Right lung (tissue), 10 donors: ENCODE measurements around the gene LYSMD4. TPM values are rescaled to one million over a fixed set of nuclear protein-coding genes. Genes with fewer than 3 reads are reported as not detected.
A peak's percentile ranks its signal among the peaks of the same experiment; 100 is the strongest.
"Not testable (repeated sequence)": the region's sequence is repeated elsewhere in the genome, so short reads cannot be mapped to it uniquely, and the experiment has no call there.

Experiments
- DNase-seq, 2 donors: peaks; one replicate each; pipeline ENCODE4 v3.0.0-alpha.2; 2013
- long read RNA-seq, 8 donors: transcript quantifications; one replicate each; lab custom pipeline, GENCODE V29; 2026
- polyA plus RNA-seq, 5 donors: library from polyadenylated mRNA; unstranded; fragments of 120-200 nt; gene quantifications; one replicate each; pipeline versions ENCODE4 v1.2.1 to v1.2.3, GENCODE V29; 2013; ENCODE audit warnings: inconsistent platforms in 1 of 5, low replicate concordance in 1 of 5; ENCODE audit not compliant: insufficient read length in 5 of 5, insufficient read depth in 1 of 5

The LYSMD4 gene
- 10 to 100 TPM in 4 of 5 donors, 1 to 10 TPM in 1; 8.2 to 14.9 (median 11.1) TPM for polyA plus RNA-seq
- long read RNA-seq, donor 1, transcript LYSMD4-203 (1 exons, 2,122 nt), result major isoform, 116 of 117 reads
- long read RNA-seq, donor 1, partial matches to known transcripts, result 0 of 117 reads
- long read RNA-seq, donor 1, other reads (novel, unspliced or antisense), result 0 of 117 reads
- long read RNA-seq, donor 2, transcript LYSMD4-203 (1 exons, 2,122 nt), result major isoform, 64 of 65 reads
- long read RNA-seq, donor 2, partial matches to known transcripts, result 0 of 65 reads
- long read RNA-seq, donor 2, other reads (novel, unspliced or antisense), result 0 of 65 reads
- long read RNA-seq, donor 3, transcript LYSMD4-203 (1 exons, 2,122 nt), result major isoform, 127 of 128 reads
- long read RNA-seq, donor 3, partial matches to known transcripts, result 0 of 128 reads
- long read RNA-seq, donor 3, other reads (novel, unspliced or antisense), result 0 of 128 reads
- long read RNA-seq, donor 4, transcript LYSMD4-203 (1 exons, 2,122 nt), result major isoform, 84 of 85 reads
- long read RNA-seq, donor 4, partial matches to known transcripts, result 0 of 85 reads
- long read RNA-seq, donor 4, other reads (novel, unspliced or antisense), result 0 of 85 reads
- long read RNA-seq, donor 5, transcript LYSMD4-203 (1 exons, 2,122 nt), result major isoform, 90 of 91 reads
- long read RNA-seq, donor 5, partial matches to known transcripts, result 0 of 91 reads
- long read RNA-seq, donor 5, other reads (novel, unspliced or antisense), result 0 of 91 reads
- long read RNA-seq, donor 6, transcript LYSMD4-203 (1 exons, 2,122 nt), result major isoform, 96 of 98 reads
- long read RNA-seq, donor 6, partial matches to known transcripts, result 0 of 98 reads
- long read RNA-seq, donor 6, other reads (novel, unspliced or antisense), result 0 of 98 reads
- long read RNA-seq, donor 7, transcript LYSMD4-203 (1 exons, 2,122 nt), result major isoform, 88 of 88 reads
- long read RNA-seq, donor 7, partial matches to known transcripts, result 0 of 88 reads
- long read RNA-seq, donor 7, other reads (novel, unspliced or antisense), result 0 of 88 reads
- long read RNA-seq, donor 8, transcript LYSMD4-203 (1 exons, 2,122 nt), result major isoform, 47 of 48 reads
- long read RNA-seq, donor 8, partial matches to known transcripts, result 0 of 48 reads
- long read RNA-seq, donor 8, other reads (novel, unspliced or antisense), result 0 of 48 reads

DNA sequence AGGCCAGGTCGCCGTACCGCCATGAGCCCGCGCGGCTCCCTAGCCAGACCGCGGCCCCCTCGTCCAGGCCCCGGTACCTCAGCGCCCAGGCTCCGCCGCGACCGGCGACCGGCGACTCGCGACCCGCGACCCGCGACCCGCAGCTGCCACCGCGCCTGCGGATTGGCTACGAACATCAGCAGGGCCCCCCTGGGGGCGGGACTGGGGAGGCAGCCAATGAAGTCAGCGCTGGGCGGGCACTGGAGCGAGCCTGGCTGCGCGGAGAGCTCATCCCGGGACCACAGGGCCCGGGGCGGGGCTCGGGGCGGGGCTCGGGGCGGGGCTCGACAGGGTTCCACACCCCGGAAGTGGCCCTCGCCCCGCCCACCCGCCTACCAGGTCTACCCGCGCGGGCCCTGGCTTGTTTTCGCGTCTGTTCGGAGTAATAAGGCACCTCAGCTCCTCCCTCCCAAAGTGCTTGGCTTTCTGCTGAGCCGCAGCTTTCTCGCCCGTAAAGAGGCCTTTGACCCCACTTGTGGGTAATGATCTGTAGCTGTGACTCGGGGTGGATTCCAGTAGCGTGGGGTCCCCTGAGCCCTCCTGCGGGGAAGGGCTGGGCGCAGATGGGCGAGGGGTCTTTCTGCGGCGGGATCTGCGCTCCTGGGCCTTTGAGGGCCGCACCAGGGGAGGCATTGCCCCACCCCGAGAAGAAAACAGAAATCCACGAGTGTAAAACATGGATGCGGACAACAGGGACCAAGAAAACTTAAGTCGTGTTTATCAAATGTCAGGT, at the start of gene LYSMD4:
Gene LYSMD4 (minus strand): TSS at position 170 of the 772 bp plus-strand sequence. CDS start 1,438 bp downstream, outside the sequence.
- peak; percentile 91 to 94 for DNase-seq

DNA sequence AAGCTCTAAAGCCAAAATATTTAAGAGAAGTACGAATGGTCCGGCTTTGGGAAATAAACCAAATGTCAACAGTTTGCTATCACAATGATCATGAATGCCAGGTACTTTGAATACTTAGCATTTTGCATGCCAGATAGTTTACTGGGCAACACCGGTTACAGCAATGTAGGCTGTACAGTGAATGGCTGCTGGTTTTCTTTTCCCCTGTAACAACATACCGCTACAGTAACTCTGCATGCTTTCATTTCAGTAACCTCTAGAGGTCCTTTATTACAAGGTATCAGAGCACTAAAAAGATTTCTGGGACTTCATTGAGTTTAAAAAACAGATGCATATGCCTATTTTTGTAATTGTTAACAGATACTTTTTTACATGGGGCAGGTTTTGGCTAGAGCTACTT, 48.8 kb upstream of the LYSMD4 start:
- not testable (repeated sequence) for DNase-seq

DNA sequence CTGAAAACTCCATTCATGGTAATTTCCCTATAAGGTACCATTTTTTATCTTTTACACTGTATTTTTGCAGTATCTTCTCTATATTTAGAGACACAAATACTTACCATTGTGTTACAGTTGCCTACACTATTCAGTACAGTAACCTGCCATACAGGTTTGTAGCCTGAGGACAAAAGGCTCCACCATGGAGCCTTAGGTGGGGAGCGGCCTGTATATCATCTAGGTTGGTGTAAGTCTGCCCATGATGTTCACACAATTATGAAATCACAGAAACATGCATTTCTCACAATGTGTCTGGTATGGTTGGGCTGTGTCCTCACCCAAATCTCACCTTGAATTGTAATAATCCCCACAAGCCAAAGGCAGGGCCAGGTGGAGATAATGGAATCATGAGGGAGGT, 43.9 kb upstream of the LYSMD4 start:
- DNase-seq, result no peak

DNA sequence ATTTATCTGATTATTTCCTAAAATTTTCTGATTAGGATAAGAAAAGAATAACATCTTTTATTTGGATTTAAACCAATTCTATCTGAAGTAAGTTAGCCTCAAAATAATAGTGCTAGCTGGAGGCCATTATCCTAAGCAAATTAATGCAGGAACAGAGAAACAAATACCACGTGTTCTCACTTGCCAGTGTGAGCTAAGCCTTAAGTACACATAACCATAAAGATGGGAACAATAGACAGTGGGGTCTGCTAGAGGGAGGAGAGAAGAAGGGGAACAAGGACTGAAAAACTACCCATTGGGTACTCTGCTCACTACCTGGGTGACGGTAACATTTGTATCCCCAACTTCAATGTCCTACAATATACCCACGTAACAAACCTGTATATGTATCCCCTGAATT, 31.3 kb upstream of the LYSMD4 start:
- no peak for DNase-seq

DNA sequence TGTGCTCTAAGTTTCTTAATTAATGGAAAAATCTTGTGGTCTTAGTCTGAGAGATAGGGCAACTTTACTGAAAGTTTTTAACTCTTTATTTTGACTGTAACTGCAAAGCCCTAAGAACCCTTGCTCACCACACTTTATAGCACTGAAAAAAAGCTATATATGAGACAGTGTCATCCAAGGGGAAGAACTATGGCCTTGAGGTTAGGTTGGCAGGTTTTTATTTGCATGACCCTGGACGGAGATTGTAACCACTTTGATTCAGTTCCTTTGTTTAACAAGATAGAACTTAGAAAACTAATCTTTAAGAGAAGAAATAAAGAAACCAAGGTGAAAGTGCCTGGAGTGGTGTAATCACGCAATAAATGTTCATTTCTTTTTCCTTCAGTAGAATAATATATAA, 30.6 kb upstream of the LYSMD4 start:
- no peak for DNase-seq

DNA sequence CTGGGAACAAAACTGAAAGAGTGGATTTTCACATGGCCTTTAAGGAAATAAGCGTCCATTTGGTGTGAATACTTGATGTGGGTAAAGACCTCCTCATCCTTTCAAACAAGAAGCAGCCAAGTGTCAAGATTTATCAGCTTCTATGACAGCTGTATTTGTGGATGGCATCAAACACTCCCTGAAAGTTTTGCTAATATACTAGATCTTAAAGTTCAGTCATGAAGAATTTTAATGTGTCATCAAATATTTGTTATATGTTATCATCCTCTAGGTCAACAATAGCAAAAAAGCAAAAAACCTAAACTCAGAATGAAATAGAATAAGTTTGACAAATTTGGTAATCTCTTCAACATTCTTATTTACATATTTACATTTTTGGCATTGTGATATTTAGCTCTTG, 29.1 kb upstream of the LYSMD4 start:
- no peak for DNase-seq

DNA sequence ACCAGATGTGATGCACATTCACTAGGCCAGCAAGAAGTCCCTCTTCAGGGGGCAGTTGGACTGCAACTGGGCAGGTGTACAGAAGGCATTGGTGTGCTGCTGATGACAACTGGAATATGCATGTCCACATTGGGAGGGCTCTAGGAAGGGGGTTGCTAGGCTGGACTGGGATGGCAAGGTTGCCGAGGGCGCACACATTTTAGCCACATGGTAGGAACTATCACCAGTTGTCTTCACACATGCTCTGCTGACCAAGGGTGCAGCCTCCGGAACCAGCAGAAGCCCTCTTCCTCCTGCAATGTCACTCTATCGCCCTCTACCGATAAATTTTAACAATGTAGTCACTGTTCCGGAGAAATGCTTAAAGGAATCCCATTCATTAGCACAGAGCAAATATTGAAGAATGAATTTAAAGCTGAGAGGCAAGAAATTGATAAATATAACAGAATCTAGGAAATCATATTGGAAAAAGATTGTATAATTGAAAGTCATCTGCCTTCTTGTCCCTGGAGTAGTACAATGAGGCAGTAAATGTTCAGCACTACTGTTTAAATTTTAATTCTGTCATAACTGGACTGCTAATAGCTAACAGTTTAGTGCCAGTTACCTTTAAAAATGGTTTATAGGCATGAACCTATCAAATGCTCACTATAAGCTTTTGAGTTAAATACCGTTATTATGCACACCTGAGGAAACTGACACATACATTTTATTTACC, 22.6 kb upstream of the LYSMD4 start:
- peak; percentile 37 to 60 for DNase-seq

DNA sequence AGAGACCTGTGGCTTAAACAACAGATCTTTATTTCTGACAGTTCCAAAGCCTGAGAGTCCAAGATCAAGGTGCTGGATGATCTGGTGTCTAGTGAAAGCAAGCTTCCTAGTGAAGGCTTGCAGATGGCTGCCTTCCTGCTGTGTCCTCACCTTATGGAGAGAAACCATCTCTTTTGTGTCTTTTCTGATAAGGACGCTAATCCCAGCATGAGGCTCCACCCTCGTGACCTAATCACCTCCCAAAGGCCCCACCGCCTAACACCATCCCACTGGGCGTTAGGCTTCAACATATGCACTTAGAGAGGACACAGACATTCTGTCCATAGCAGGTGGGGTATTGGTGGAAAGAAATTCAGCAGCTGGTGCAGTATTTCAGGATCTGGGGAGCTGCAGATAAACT, 19.8 kb upstream of the LYSMD4 start:
- no peak for DNase-seq

DNA sequence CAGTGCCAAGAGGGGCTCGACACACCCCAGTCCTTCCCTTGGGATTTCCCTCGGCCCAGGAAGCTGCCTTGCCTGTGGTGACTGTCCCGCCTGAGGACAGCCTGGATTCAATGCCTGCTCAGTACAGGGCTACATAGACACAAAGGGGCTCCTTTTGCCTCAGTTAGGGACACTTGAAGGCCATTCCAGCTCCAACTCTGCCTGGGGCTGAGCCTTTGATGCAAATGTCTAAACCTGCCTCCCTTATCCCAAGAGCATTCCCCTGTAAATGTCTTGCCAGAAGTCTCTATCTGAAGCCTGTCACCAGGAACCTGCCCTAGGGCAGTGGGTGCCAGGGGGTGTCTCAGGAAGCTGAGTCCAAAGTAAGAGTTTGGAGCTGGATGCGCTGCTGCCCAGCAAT, 19.3 kb upstream of the LYSMD4 start:
- no peak for DNase-seq

DNA sequence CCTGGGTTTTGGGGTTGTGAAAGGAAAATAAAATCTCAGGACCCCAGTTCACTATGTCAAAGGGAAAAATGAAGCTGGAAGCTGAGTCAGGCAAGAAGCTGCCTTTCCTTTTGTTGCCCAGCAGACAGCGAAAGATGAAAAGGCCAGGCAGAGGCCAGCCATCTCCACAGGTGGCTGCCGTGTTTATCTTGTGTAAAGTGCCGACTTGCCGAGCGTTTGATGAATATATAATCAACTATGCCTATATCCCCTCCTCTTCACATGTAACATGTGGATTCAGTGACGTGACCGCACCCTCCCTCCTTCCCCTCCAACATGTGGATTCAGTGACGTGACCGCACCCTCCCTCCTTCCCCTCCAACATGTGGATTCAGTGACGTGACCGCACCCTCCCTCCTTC, 17.1 kb upstream of the LYSMD4 start:
- DNase-seq, result not testable (repeated sequence)

DNA sequence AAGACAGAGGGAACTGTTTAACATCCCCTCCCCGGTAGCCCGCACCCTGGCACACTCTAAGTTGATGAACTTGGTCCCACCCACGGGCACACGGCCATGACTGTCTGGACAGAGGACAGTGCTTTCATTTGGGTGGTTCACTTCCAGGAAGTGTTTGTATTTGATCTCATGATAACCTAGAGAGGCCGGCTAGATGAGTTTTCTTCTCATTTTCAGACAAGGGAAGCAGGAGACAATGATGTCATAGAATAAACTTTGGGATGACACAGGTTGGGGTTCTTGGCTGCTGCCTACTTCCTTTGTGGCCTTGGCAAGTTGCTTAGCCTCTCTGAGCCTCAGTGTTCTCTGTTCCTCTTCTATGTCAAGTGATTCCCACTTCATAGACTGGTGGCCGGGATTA, 16.1 kb upstream of the LYSMD4 start:
- DNase-seq, result no peak

DNA sequence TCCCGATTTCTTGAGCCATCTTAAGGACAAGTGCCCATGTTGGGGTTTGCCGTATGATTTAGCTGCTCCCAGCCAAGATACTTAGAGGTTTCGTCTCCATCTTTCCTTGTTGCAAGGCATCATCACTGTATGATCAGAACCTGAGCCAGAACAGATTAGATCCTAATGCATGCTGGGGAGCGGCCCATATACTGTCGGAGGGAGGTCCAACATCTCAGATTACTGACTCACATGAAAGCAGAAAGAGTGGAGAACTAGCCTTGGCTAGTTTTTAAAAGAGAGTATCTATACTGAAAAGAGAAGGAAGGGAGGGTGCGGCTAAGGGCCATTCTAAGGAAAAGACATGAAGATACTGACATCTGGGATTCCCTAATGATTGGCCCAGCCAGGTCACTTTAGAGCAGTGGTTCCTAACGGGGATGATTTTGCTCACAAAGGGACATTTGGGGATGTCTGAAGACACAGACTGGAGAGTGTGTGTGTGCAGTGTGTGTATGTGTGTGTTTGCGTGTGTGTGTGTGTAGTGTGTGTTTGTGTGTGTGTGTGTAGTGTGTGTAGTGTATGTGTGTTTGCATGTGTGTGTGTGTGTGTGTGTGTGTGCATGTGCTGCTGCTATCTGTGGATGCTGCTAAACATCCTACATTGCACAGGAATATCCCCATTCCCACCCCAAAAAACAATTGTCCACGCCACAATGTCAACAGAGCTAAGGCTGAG, 12.3 kb upstream of the LYSMD4 start:
- no peak for DNase-seq

DNA sequence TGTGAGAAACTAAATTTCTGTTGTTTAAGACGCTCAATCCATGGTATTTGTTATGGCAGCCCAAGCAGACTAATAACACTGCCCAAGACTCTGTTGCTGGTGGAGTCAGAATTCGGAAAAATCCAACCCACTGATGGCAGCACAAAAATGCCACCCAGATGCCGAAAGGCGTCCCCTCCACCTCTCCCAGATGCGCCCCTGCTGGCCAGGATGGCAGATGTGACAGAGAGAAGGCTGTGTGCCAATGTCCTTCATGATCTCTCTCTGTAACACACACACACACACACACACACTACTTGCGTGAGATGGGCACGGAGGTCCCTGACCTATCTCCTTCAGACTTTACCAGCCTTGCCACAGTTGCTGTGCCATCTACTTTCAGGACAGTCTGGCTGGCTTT, 10.9 kb upstream of the LYSMD4 start:
- DNase-seq, result no peak

DNA sequence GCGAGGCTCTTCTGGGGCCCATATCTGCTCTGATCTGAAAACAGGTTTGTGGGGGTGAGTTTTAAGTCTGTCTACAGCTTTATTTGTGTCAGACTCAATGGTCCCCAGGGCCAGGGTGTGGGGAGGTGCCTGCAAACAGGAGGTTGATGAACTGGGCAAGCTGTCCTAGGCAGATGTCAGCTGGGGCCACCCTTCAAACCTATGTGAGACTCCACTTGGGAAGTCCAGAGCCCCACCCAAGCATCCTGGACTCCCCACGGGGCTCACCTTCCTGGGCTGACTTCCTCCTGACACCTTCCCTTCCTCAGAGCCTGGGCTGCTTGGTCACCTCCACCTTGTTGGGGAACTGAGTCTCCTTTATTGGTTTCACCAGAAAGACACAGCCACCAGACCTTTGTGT, 8.6 kb upstream of the LYSMD4 start:
- no peak for DNase-seq

DNA sequence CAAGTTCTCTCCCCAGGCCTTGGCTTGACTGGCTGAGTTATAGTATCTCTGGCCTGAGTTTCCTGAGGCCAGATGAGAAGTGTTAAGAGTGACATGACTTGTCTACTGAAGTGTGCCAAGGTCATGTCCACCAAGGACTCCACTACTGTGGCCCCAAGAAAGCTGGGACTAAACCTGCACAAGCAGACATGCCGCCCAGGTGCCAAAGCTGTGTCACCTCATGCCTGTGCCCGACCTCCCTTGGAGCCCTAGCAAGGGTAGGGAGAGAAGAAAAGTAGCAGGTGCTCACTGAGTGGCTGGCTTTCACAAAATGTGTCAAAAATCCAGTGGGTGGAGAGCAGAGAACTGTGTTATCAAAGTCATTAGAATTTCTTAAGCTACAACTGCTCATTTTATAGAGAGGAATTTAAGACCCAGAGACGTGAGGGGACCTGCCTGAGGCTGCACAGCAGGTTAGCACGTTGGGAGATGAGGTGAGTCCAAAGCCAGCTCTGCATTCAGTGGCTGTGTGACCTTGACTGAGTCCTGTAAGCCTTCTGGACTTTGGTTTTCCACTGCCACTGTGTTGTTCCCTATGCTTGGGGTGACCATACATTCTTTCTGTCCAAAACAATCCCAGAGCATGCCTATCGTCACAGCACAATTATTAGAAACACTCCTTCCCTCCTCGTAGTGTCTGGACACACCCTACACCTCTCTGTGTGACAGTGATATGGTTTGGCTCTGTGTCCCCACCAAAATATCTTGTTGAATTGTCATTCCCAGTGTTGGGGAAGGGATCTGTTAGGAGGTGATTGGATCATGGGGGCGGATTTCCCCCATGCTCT, 5.0 kb upstream of the LYSMD4 start:
- DNase-seq, result no peak

DNA sequence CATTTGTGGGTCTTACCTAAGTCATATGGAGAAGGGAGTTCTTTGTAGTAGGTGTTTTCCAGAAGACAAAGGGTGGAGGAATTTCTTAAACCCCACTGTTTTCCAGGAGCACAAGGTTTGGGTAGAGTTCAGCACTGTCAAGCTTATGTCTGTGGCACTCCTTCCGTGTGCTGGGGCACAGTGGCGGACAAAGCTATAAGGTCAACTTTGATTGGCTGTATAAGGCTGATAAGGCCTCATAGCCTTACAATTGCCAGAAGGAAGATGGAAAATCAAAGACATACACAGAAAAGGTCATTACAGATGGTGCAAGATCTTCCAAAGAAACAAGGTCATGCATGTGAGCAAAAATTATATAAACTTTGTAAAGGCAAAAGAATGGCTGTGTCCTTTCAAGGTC, 3.5 kb upstream of the LYSMD4 start:
- DNase-seq, result no peak

DNA sequence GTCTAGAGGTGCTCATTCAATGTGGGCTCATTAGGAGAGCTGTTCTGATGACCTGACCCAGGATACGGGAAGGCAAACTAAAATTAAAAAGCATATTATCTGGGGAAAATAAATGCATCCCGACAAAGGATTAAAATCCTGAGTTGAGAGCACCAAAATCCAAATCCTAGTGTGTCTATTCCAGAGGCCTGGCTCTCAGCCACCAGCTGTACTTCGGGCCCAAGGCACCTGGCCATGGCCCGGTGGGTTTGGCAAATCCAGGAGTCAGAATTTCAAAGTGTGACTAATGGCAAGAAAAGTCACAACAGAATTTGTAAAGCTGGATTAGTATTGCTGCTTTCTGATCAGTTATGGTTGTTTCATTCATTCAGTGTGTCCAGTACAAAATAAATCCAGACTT, 2.6 kb upstream of the LYSMD4 start:
- no peak for DNase-seq

DNA sequence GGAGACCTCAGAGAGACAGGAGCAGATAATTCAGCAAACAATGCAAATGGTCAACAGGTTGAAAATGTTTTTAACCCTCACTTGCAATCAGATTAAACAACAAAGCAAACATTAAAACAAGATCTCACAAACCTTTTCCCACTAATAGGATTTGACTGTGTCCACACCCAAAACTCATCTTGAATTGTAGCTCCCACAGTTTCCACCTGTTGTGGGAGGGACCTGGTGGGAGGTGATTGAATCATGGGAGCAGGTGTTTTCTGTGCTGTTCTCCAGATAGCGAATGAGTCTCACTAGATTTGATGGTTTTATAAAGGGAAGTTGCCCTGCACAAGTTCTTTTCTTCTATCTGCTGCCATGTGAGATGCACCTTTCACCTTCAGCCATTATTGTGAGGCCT, 1.3 kb upstream of the LYSMD4 start:
- no peak for DNase-seq

DNA sequence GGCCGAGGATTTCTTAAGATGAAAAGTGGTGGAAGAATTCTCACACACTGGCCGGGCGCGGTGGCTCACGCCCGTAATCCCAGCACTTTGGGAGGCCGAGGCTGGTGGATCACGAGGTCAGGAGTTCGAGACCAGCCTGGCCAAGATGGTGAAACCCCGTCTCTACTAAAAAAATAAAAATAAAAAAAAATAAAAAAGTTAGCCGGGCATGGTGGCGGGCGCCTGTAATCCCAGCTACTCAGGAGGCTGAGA, 729 bp upstream of the LYSMD4 start:
- not testable (repeated sequence) for DNase-seq
